Hepatocyte (in vitro differentiated cells): ENCODE measurements around the gene ZNF488. TPM values are rescaled to one million over a fixed set of nuclear protein-coding genes. Genes with fewer than 3 reads are reported as not detected.

Experiments used
- DNase-seq: peaks from one replicate; pipeline ENCODE4 v3.0.0-alpha.2; 2016; ENCODE audit warnings: low spot score
- H2AFZ ChIP-seq: fragments of 200-600 bp; sonication (generic); 2 replicates; pipeline ENCODE4 v1.6.0; 2016; ENCODE audit warnings: antibody characterized with exemption, mild to moderate bottlenecking
- H3K27ac ChIP-seq: fragments of 200-600 bp; sonication (generic); 2 replicates; pipeline ENCODE4 v1.5.1; 2016; ENCODE audit warnings: mild to moderate bottlenecking
- H3K27me3 ChIP-seq: fragments of 200-600 bp; sonication (generic); 2 replicates; pipeline ENCODE4 v1.6.1; 2016
- H3K36me3 ChIP-seq: fragments of 200-600 bp; sonication (generic); replicated peaks from 2 replicates; pipeline ENCODE4 v1.5.1; 2016; ENCODE audit warnings: low read depth; ENCODE audit not compliant: insufficient read depth
- H3K4me1 ChIP-seq: fragments of 200-600 bp; sonication (generic); 2 replicates; pipeline ENCODE4 v1.5.1; 2016; ENCODE audit warnings: mild to moderate bottlenecking, moderate library complexity; ENCODE audit not compliant: insufficient read depth
- H3K4me2 ChIP-seq: fragments of 200-600 bp; sonication (generic); 2 replicates; pipeline ENCODE4 v1.6.0; 2016
- H3K4me3 ChIP-seq: fragments of 200-600 bp; sonication (generic); 2 replicates; pipeline ENCODE4 v1.5.1; 2016; ENCODE audit warnings: mild to moderate bottlenecking
- H3K79me2 ChIP-seq: fragments of 200-600 bp; sonication (generic); 2 replicates; pipeline ENCODE4 v1.6.0; 2017; ENCODE audit warnings: mild to moderate bottlenecking
- H3K9me2 ChIP-seq: fragments of 200-600 bp; sonication (generic); replicated peaks from 2 replicates; pipeline ENCODE4 v1.6.0; 2017; ENCODE audit warnings: mild to moderate bottlenecking; ENCODE audit not compliant: insufficient read depth
- H3K9me3 ChIP-seq: fragments of 200-600 bp; sonication (generic); 2 replicates; pipeline ENCODE4 v1.5.1; 2016; ENCODE audit warnings: low read depth, mild to moderate bottlenecking
- H4K20me1 ChIP-seq: fragments of 200-600 bp; sonication (generic); 2 replicates; pipeline ENCODE4 v1.6.0; 2016; ENCODE audit warnings: mild to moderate bottlenecking; ENCODE audit not compliant: insufficient read depth, poor library complexity, severe bottlenecking
- CTCF ChIP-seq: fragments of 200-600 bp; sonication (generic); IDR thresholded peaks from 2 replicates; pipeline ENCODE4 v1.5.1; 2016; ENCODE audit warnings: antibody characterized with exemption, mild to moderate bottlenecking; ENCODE audit not compliant: poor library complexity
- EZH2 ChIP-seq: fragments of 200-600 bp; sonication (generic); IDR thresholded peaks from 2 replicates; pipeline ENCODE4 v1.6.1; 2016; ENCODE audit warnings: antibody characterized with exemption, mild to moderate bottlenecking, borderline replicate concordance
- EZH2phosphoT487 ChIP-seq: fragments of 200-600 bp; sonication (generic); IDR thresholded peaks from one replicate; pipeline ENCODE4 v1.6.1; 2018; ENCODE audit warnings: antibody characterized with exemption, mild to moderate bottlenecking, low read depth, moderate library complexity; ENCODE audit not compliant: unreplicated experiment, severe bottlenecking
- WGBS: methylation state at CpG from one replicate; pipeline ENCODE4 v1.1.6; 2016; ENCODE audit warnings: low lambda C conversion rate; ENCODE audit errors: missing lambda C conversion rate; 5-methylcytosine and 5-hydroxymethylcytosine counted together
- polyA plus RNA-seq: library from polyadenylated mRNA; unstranded; fragments of >200 nt; fragmentation: Nextera tagmentation; extraction: Ambion mirVana; gene quantifications from 2 replicates; pipeline ENCODE4 v1.2.1, GENCODE V29; 2016
- total RNA-seq: library from RNA; depleted of rRNA; stranded (reverse); fragments of >200 nt; gene quantifications from 2 replicates; pipeline ENCODE4 v1.2.3, GENCODE V29; 2014

Gene ZNF488
- total and polyA plus RNA-seq, 2 experiments from 2014 or later, result 1.2 to 2.5 TPM

GRCh38 chr10:47339759-47340607 is 44.1 kb downstream of the ZNF488 start:
- no peak overlapping the region for H3K4me2 ChIP-seq
- H3K27me3 ChIP-seq, result no peaks in the 10 kb centered on the region

GRCh38 chr10:47339186-47339735 is 44.8 kb downstream of the ZNF488 start:
- Histone ChIP-seq H3K4me2 (no peak overlapping the region), H3K27me3 (no peaks in the 10 kb centered on the region), H3K4me1 (peaks cover 6% of the 10 kb centered on the region), H2AFZ (no peak overlapping the region), H4K20me1 (no peaks in the 10 kb centered on the region), H3K9me3 (no peaks in the 10 kb centered on the region), H3K27ac (no peak overlapping the region), H3K36me3 (no peaks in the 10 kb centered on the region), H3K4me3 (no peak overlapping the region), H3K79me2 (no peaks in the 10 kb centered on the region), H3K9me2 (no peaks in the 10 kb centered on the region)
- TF ChIP-seq CTCF (no peak), EZH2phosphoT487 (no peak), EZH2 (no peak)
- no peak for DNase-seq
- 85% methylated on average over 7 of the region's 8 CpGs for WGBS

More at GRCh38 chr10:47339759-47340607, 44.1 kb downstream of the ZNF488 start:
- H3K79me2 ChIP-seq, result no peaks in the 10 kb centered on the region
- no peaks in the 10 kb centered on the region for H3K9me3 ChIP-seq
- H3K27ac ChIP-seq, result no peak overlapping the region
- WGBS, result 86% methylated on average over 15 of the region's 15 CpGs
- H2AFZ ChIP-seq, result no peak overlapping the region
- no peaks in the 10 kb centered on the region for H3K36me3 ChIP-seq
- no peaks in the 10 kb centered on the region for H4K20me1 ChIP-seq
- no peaks in the 10 kb centered on the region for H3K9me2 ChIP-seq
- H3K4me3 ChIP-seq, result no peak overlapping the region
- no peak for TF ChIP-seq EZH2phosphoT487
- no peak for TF ChIP-seq EZH2
- TF ChIP-seq CTCF, result no peak
- H3K4me1 ChIP-seq, result peaks cover 6% of the 10 kb centered on the region
- DNase-seq, result no peak

- WGBS, result 73% methylated on average over 4 of the region's 4 CpGs
- TF ChIP-seq CTCF (no peak), EZH2phosphoT487 (no peak), EZH2 (no peak)
- H3K4me3 ChIP-seq, result no peak overlapping the region
- no peak for DNase-seq
- no peak overlapping the region for H3K4me2 ChIP-seq
- H3K9me2 ChIP-seq, result no peaks in the 10 kb centered on the region
- no peak overlapping the region for H2AFZ ChIP-seq
- no peaks in the 10 kb centered on the region for H4K20me1 ChIP-seq
- H3K79me2 ChIP-seq, result no peaks in the 10 kb centered on the region
- peaks cover 6% of the 10 kb centered on the region for H3K4me1 ChIP-seq
- no peaks in the 10 kb centered on the region for H3K36me3 ChIP-seq
- H3K27ac ChIP-seq, result no peak overlapping the region
- no peaks in the 10 kb centered on the region for H3K27me3 ChIP-seq
- no peaks in the 10 kb centered on the region for H3K9me3 ChIP-seq
These were observed 46.8 kb downstream of the ZNF488 start for GRCh38 chr10:47337310-47337709.
